Urothelium cell line (cell line): ENCODE results near the gene RYR1.
A peak's percentile ranks its signal among the peaks of the same experiment; 100 is the strongest.
"Not testable (repeated sequence)": the region's sequence is repeated elsewhere in the genome, so short reads cannot be mapped to it uniquely, and the experiment has no call there.

Source experiments
- DNase-seq: peaks from one replicate; pipeline ENCODE4 v3.0.0; 2011; ENCODE audit warnings: low spot score, mixed read lengths
- FAIRE-seq: peaks from 2 replicates; lab custom pipeline; 2011; peaks lifted over from hg19 to GRCh38; lab: Jason Lieb, UNC

Gene RYR1

GRCh38 chr19:38486731-38487336 is 53.3 kb downstream of the RYR1 start:
- FAIRE-seq, result no peak
- no peak for DNase-seq

GRCh38 chr19:38488096-38488495 is 54.6 kb downstream of the RYR1 start:
- no peak for DNase-seq
- no peak for FAIRE-seq

GRCh38 chr19:38488776-38489481 is 55.4 kb downstream of the RYR1 start:
- FAIRE-seq (peak; percentile 76), DNase-seq (no peak)

GRCh38 chr19:38490861-38491260 is 57.4 kb downstream of the RYR1 start:
- DNase-seq (no peak), FAIRE-seq (no peak)

- FAIRE-seq, result no peak
- DNase-seq, result no peak
Observed at GRCh38 chr19:38492181-38492813, 58.8 kb downstream of the RYR1 start.

GRCh38 chr19:38494379-38494778 is 60.9 kb downstream of the RYR1 start:
- no peak for FAIRE-seq
- no peak for DNase-seq

GRCh38 chr19:38495375-38495774 is 61.9 kb downstream of the RYR1 start:
- DNase-seq, FAIRE-seq: not testable (repeated sequence)

GRCh38 chr19:38496116-38496515 is 62.6 kb downstream of the RYR1 start:
- no peak for FAIRE-seq
- no peak for DNase-seq

- no peak for FAIRE-seq
- no peak for DNase-seq
Observed at GRCh38 chr19:38496603-38497487, 63.4 kb downstream of the RYR1 start.

- no peak for FAIRE-seq
- DNase-seq, result no peak
Observed at GRCh38 chr19:38497907-38498306, 64.4 kb downstream of the RYR1 start.

- no peak for DNase-seq
- FAIRE-seq, result no peak
Observed at GRCh38 chr19:38499532-38499931, 66.0 kb downstream of the RYR1 start.

- FAIRE-seq (no peak), DNase-seq (no peak)
Observed at GRCh38 chr19:38500450-38500849, 67.0 kb downstream of the RYR1 start.

GRCh38 chr19:38502410-38503076 is 69.1 kb downstream of the RYR1 start:
- FAIRE-seq (no peak), DNase-seq (no peak)

- FAIRE-seq (no peak), DNase-seq (no peak)
Observed at GRCh38 chr19:38503077-38503410, 69.6 kb downstream of the RYR1 start.

- FAIRE-seq (no peak), DNase-seq (no peak)
Observed at GRCh38 chr19:38505958-38506357, 72.5 kb downstream of the RYR1 start.

- DNase-seq, result no peak
- no peak for FAIRE-seq
Observed at GRCh38 chr19:38506375-38506722, 72.9 kb downstream of the RYR1 start.

- no peak for FAIRE-seq
Observed at GRCh38 chr19:38506723-38507550, 73.4 kb downstream of the RYR1 start.

GRCh38 chr19:38507551-38508127 is 74.1 kb downstream of the RYR1 start:
- no peak for FAIRE-seq
- DNase-seq, result no peak

More at GRCh38 chr19:38506723-38507550, 73.4 kb downstream of the RYR1 start:
- DNase-seq, result no peak

- DNase-seq (no peak), FAIRE-seq (no peak)
Observed at GRCh38 chr19:38508507-38508906, 75.0 kb downstream of the RYR1 start.

- FAIRE-seq, result no peak
- DNase-seq, result no peak
Observed at GRCh38 chr19:38509027-38509426, 75.5 kb downstream of the RYR1 start.
